HG03280 (cell line): ENCODE results near the gene STOX1.
A peak's percentile ranks its signal among the peaks of the same experiment; 100 is the strongest.
"Not testable (repeated sequence)": the region's sequence is repeated elsewhere in the genome, so short reads cannot be mapped to it uniquely, and the experiment has no call there.

Experiments used
- ATAC-seq: cut with Tn5 transposase; IDR thresholded peaks from one replicate; pipeline ENCODE4 v1.9.1; 2021; ENCODE audit warnings: mild to moderate bottlenecking, moderate library complexity; ENCODE audit not compliant: unreplicated experiment

The STOX1 gene

GRCh38 chr10:68879628-68880027, 52.3 kb downstream of the STOX1 start:
- ATAC-seq: no peak

GRCh38 chr10:68880181-68880580, 52.9 kb downstream of the STOX1 start:
- no peak for ATAC-seq

- ATAC-seq: no peak
Observed at GRCh38 chr10:68895041-68895440, 67.7 kb downstream of the STOX1 start.

GRCh38 chr10:68897336-68897741, 70.0 kb downstream of the STOX1 start:
- ATAC-seq: no peak

GRCh38 chr10:68899186-68899745, 71.9 kb downstream of the STOX1 start:
- no peak for ATAC-seq

GRCh38 chr10:68900427-68901104, 73.2 kb downstream of the STOX1 start:
- peak; percentile 38 for ATAC-seq

GRCh38 chr10:68901105-68901927, 74.0 kb downstream of the STOX1 start, which contains the start of gene DDX50:
DDX50 (plus strand) TSS chr10:68901315; CDS start chr10:68901385, 70 bp downstream.
- peak; percentile 97 for ATAC-seq

GRCh38 chr10:68902382-68902781, 75.1 kb downstream of the STOX1 start:
- ATAC-seq: no peak

GRCh38 chr10:68924593-68924992, 97.3 kb downstream of the STOX1 start:
- ATAC-seq: no peak

GRCh38 chr10:68925489-68925888, 98.2 kb downstream of the STOX1 start:
- ATAC-seq: no peak

GRCh38 chr10:68929157-68929556, 101.8 kb downstream of the STOX1 start:
- ATAC-seq: not testable (repeated sequence)

GRCh38 chr10:68929888-68930287, 102.6 kb downstream of the STOX1 start:
- ATAC-seq: not testable (repeated sequence)

- not testable (repeated sequence) for ATAC-seq
Observed at GRCh38 chr10:68932860-68933259, 105.5 kb downstream of the STOX1 start.

- ATAC-seq: no peak
Observed at GRCh38 chr10:68934994-68935393, 107.7 kb downstream of the STOX1 start.

GRCh38 chr10:68938117-68938516, 110.8 kb downstream of the STOX1 start:
- no peak for ATAC-seq

GRCh38 chr10:68938884-68939283, 111.6 kb downstream of the STOX1 start:
- no peak for ATAC-seq

- ATAC-seq: not testable (repeated sequence)
Observed at GRCh38 chr10:68940917-68941316, 113.6 kb downstream of the STOX1 start.
